K562 (cell line): ENCODE results near the gene PHACTR2. TPM values are rescaled to one million over a fixed set of nuclear protein-coding genes. Genes with fewer than 3 reads are reported as not detected.

ENCODE experiments used
- ATAC-seq: fragments of 200-7000 bp; cut with Tn5 transposase; 3 replicates; pipeline ENCODE4 v1.9.1; 2020; ENCODE audit warnings: moderate library complexity
- BruUV-seq: library from RNA; stranded (reverse); fragments of 400-500 nt; replicated peaks from 2 replicates; lab custom pipeline; 2021; lab: Mats Ljungman, UMichigan
- CTCF ChIA-PET: fragments of 300-600 bp; formaldehyde crosslinking; extraction: SDS; loops from one replicate; lab custom pipeline; 2021; ENCODE audit warnings: low intra/inter-chr PET ratio; lab: Yijun Ruan, JAX
- POLR2A ChIA-PET: fragments of 300-600, 350-650 bp; sonication (Branson Sonifier 250); formaldehyde crosslinking; extraction: SDS; loops from one replicate; lab custom pipeline; 2021; ENCODE audit warnings: antibody characterized with exemption, inconsistent platforms; lab: Yijun Ruan, JAX
- DNase-seq, 4 experiments: peaks; one replicate each; pipeline versions ENCODE4 v3.0.0 to v3.0.0-alpha.2; 2011 to 2018; ENCODE audit warnings: low spot score in 3 of 4, mixed read lengths in 3 of 4; ENCODE audit errors: extremely low read depth in 1 of 4
- FAIRE-seq: peaks from 2 replicates; lab custom pipeline; 2011; peaks lifted over from hg19 to GRCh38; lab: Jason Lieb, UNC
- H2AFZ ChIP-seq: 2 replicates; pipeline ENCODE4 v1.6.0; 2011; ENCODE audit warnings: low read depth, low read length, control low read depth, inconsistent platforms
- H3K27ac ChIP-seq: fragments of 200-600 bp; 3 replicates; pipeline ENCODE4 v1.8.0; 2011; ENCODE audit warnings: low read depth, mild to moderate bottlenecking, control low read depth, inconsistent platforms, low read length, moderate library complexity, mixed read lengths; ENCODE audit errors: extremely low read depth
- H3K27me3 ChIP-seq, 2 experiments: fragments of 300-600 bp in 1 of 2; 2 replicates in 1 of 2; 3 replicates in 1 of 2; pipeline versions ENCODE4 v1.6.0 to v1.8.0; 2011; ENCODE audit warnings: inconsistent platforms in 2 of 2, low read length in 2 of 2, mild to moderate bottlenecking in 1 of 2, mixed read lengths in 1 of 2, moderate library complexity in 1 of 2; ENCODE audit not compliant: control insufficient read depth in 2 of 2, insufficient read depth in 2 of 2
- H3K36me3 ChIP-seq: fragments of 300-600 bp; 3 replicates; pipeline ENCODE4 v1.8.0; 2011; ENCODE audit warnings: mild to moderate bottlenecking, low read length, inconsistent platforms; ENCODE audit not compliant: control insufficient read depth, insufficient read depth
- H3K4me1 ChIP-seq, 2 experiments: fragments of 200-600 bp in 1 of 2; replicated peaks in 1 of 2; 2 replicates in 1 of 2; 3 replicates in 1 of 2; pipeline versions ENCODE4 v1.5.1 to v1.8.0; 2011; ENCODE audit warnings: inconsistent platforms in 2 of 2, low read length in 2 of 2, mild to moderate bottlenecking in 1 of 2, mixed read lengths in 1 of 2, moderate library complexity in 1 of 2; ENCODE audit not compliant: control insufficient read depth in 2 of 2, insufficient read depth in 2 of 2
- H3K4me2 ChIP-seq: 2 replicates; pipeline ENCODE4 v1.6.1; 2011; ENCODE audit warnings: low read length, control low read depth, inconsistent platforms, mixed read lengths; ENCODE audit not compliant: insufficient read depth
- H3K4me3 ChIP-seq: fragments of 200-600 bp; sonication (generic), shearing (Covaris generic); 2 replicates; pipeline ENCODE4 v1.5.1; 2016; ENCODE audit warnings: control low read depth, inconsistent platforms
- H3K79me2 ChIP-seq: fragments of 200-600 bp; 3 replicates; pipeline ENCODE4 v1.8.0; 2011; ENCODE audit warnings: low read length, inconsistent platforms; ENCODE audit not compliant: control insufficient read depth, insufficient read depth
- H3K9ac ChIP-seq, 2 experiments: 2 replicates each; pipeline versions ENCODE4 v1.6.0 to v1.6.1; 2011; ENCODE audit warnings: low read depth in 2 of 2, low read length in 2 of 2, control low read depth in 1 of 2, inconsistent platforms in 1 of 2, mild to moderate bottlenecking in 1 of 2, mixed read lengths in 1 of 2; ENCODE audit not compliant: insufficient read depth in 1 of 2
- H3K9me1 ChIP-seq: one replicate; pipeline ENCODE4 v1.6.0; 2011; ENCODE audit warnings: inconsistent platforms, mild to moderate bottlenecking, low read length, moderate library complexity; ENCODE audit not compliant: control insufficient read depth, insufficient read depth
- H3K9me3 ChIP-seq: replicated peaks from 2 replicates; pipeline ENCODE4 v1.5.1; 2011; ENCODE audit warnings: low read depth, low read length, inconsistent platforms; ENCODE audit not compliant: control insufficient read depth, insufficient read depth
- H4K20me1 ChIP-seq: replicated peaks from 2 replicates; pipeline ENCODE4 v1.6.1; 2011; ENCODE audit warnings: low read length, inconsistent platforms, mixed read lengths; ENCODE audit not compliant: control insufficient read depth, insufficient read depth
- MEIS2 ChIP-seq: fragments of 450-650 bp; IDR thresholded peaks from 2 replicates; pipeline ENCODE4 v1.6.1; 2014; ENCODE audit warnings: mild to moderate bottlenecking; ENCODE audit not compliant: partially characterized antibody
- NCOR1 ChIP-seq: fragments of 450-650 bp; IDR thresholded peaks from 2 replicates; pipeline ENCODE4 v1.6.1; 2016; ENCODE audit warnings: mild to moderate bottlenecking, moderate library complexity
- NFRKB ChIP-seq: fragments of 450-650 bp; IDR thresholded peaks from 2 replicates; pipeline ENCODE4 v1.6.1; 2016; ENCODE audit warnings: low read depth
- PBX2 ChIP-seq, 2 experiments: IDR thresholded peaks in 1 of 2; conservative IDR thresholded peaks in 1 of 2; 2 replicates each; pipeline ENCODE4 v1.6.1; 2016; ENCODE audit warnings: low read depth in 2 of 2, mild to moderate bottlenecking in 1 of 2, missing compliant biosample characterization in 1 of 2, missing genetic modification characterization in 1 of 2, moderate library complexity in 1 of 2
- WGBS: fragments of 100-300 bp; shearing (Covaris generic); methylation state at CpG from one replicate; pipeline ENCODE4 v1.1.6; 2016; ENCODE audit warnings: low coverage, mixed read lengths; ENCODE audit not compliant: insufficient coverage; ENCODE audit errors: missing lambda C conversion rate; 5-methylcytosine and 5-hydroxymethylcytosine counted together
- in situ Hi-C: fragments of 300-500 bp; cut with MboI; formaldehyde crosslinking; loops from 4 replicates; pipeline ENCODE4 v1.15.0; 2018; ENCODE audit warnings: inconsistent platforms, mixed read lengths
- intact Hi-C: fragments of 100-400 bp; cut with micrococcal nuclease; formaldehyde crosslinking; loops from 2 replicates; pipeline ENCODE4 v1.14.2; 2022
- polyA plus RNA-seq, 8 experiments: library from polyadenylated mRNA; depleted of rRNA in 4 of 8; stranded (reverse) in 5 of 8; unstranded in 3 of 8; fragments of >200 nt; fragmentation: Nextera tagmentation in 2 of 8; fragmentation: Illumina TruSeq in 1 of 8; extraction: Ambion mirVana in 2 of 8; extraction: Trizol in 1 of 8; gene quantifications; 2 replicates each; pipeline versions ENCODE4 v1.2.1 to v1.2.3, GENCODE V29; 2011 to 2014; ENCODE audit warnings: inconsistent platforms in 1 of 8, missing spikeins in 1 of 8
- total RNA-seq, 7 experiments: library from RNA; depleted of rRNA in 6 of 7; stranded (reverse); fragments of >200 nt in 6 of 7; fragmentation: Illumina TruSeq in 2 of 7; extraction: Trizol in 2 of 7; gene quantifications; 2 replicates each; pipeline versions ENCODE4 v1.2.1 to v1.2.3, GENCODE V29; 2011 to 2021; ENCODE audit warnings: low replicate concordance in 1 of 7
- TF ChIP-seq, protein P1 (sequence below): fragments of 450-650 bp; IDR thresholded peaks from 2 replicates; pipeline ENCODE4 v1.6.1; 2016

Gene PHACTR2
- total and polyA plus RNA-seq, 9 of the 15 experiments (the other 6 are each of a cell fraction or from before 2014, with no cell fraction given): 5.3 to 52.5 (median 22.9) TPM

GRCh38 chr6:143688681-143689080 lies 10.9 kb downstream of the PHACTR2 start:
- no peak for FAIRE-seq
- H3K4me1 ChIP-seq: no peaks in the 10 kb centered on the region
- no peaks in the 10 kb centered on the region for H3K9me3 ChIP-seq
- BruUV-seq: no TSS peak
- no peaks in the 10 kb centered on the region for H3K27me3 ChIP-seq
- no peak overlapping the region for H3K27ac ChIP-seq
- H3K4me2 ChIP-seq: no peak overlapping the region
- intact Hi-C loops: no loop called here
- no peak overlapping the region for H3K9ac ChIP-seq
- no peaks in the 10 kb centered on the region for H3K9me1 ChIP-seq
- H3K36me3 ChIP-seq: no peaks in the 10 kb centered on the region
- no peak for DNase-seq
- CTCF ChIA-PET: no interaction called here
- WGBS: 51% methylated on average over 4 of the region's 4 CpGs
- POLR2A ChIA-PET: interaction anchor here (1.2 to 2.2 kb wide), 2 partner anchors 8 to 10 kb away, joined by 3 to 9 read pairs; no protein-coding TSS in a partner anchor
- H2AFZ ChIP-seq: no peak overlapping the region
- ATAC-seq: no peak; the same call in 2 of the 3 replicates
- 0 out of 3 replicates have a peak, but pooled peaks cover 3% of the 10 kb centered on the region for H3K79me2 ChIP-seq
- in situ Hi-C loops: no loop called here
- H3K4me3 ChIP-seq: no peak overlapping the region
- TF ChIP-seq NCOR1: no peak
- TF ChIP-seq NFRKB: no peak
- TF ChIP-seq, protein P1, sequence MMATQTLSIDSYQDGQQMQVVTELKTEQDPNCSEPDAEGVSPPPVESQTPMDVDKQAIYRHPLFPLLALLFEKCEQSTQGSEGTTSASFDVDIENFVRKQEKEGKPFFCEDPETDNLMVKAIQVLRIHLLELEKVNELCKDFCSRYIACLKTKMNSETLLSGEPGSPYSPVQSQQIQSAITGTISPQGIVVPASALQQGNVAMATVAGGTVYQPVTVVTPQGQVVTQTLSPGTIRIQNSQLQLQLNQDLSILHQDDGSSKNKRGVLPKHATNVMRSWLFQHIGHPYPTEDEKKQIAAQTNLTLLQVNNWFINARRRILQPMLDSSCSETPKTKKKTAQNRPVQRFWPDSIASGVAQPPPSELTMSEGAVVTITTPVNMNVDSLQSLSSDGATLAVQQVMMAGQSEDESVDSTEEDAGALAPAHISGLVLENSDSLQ: peak; percentile 74
- TF ChIP-seq MEIS2: peak; percentile 86
- TF ChIP-seq PBX2 (CRISPR knock-in tag; IDR thresholded peaks at IDR 0.05; ENCODE audit: low read depth): no peak
- peak; percentile 73 for TF ChIP-seq PBX2 (tag; conservative IDR thresholded peaks at IDR 0.05; ENCODE audit: low read depth)
- H4K20me1 ChIP-seq: no peaks in the 10 kb centered on the region
